Endothelial cell of umbilical vein (primary cell): ENCODE results near the gene CLDND2. TPM values are rescaled to one million over a fixed set of nuclear protein-coding genes. Genes with fewer than 3 reads are reported as not detected.

Experiments used
- BruUV-seq: library from RNA; stranded (reverse); fragments of 400-500 nt; replicated peaks from 2 replicates; lab custom pipeline; 2021; lab: Mats Ljungman, UMichigan
- CTCF ChIA-PET: fragments of 300-600, 350-600 bp; sonication (Branson Sonifier 250); formaldehyde crosslinking; loops from one replicate; lab custom pipeline; 2021; ENCODE audit warnings: antibody characterized with exemption, inconsistent platforms; lab: Charles Lee
- POLR2A ChIA-PET: fragments of 300-600, 350-600 bp; sonication (Branson Sonifier 250); formaldehyde crosslinking; loops from one replicate; lab custom pipeline; 2021; ENCODE audit warnings: antibody characterized with exemption, inconsistent platforms; lab: Charles Lee
- DNase-seq: peaks from one replicate; pipeline ENCODE4 v3.0.0-alpha.2; 2011; ENCODE audit warnings: low read depth, low spot score
- FAIRE-seq: peaks from 2 replicates; lab custom pipeline; 2011; peaks lifted over from hg19 to GRCh38; lab: Jason Lieb, UNC
- H2AFZ ChIP-seq: 2 replicates; pipeline ENCODE4 v1.6.0; 2012; ENCODE audit warnings: low read depth, low read length, control low read depth, inconsistent platforms
- H3K27ac ChIP-seq: 2 replicates; pipeline ENCODE4 v1.5.1; 2011; ENCODE audit warnings: low read depth, mild to moderate bottlenecking, control low read depth, low read length, moderate library complexity; ENCODE audit not compliant: insufficient read depth
- H3K27me3 ChIP-seq, 2 experiments: 2 replicates each; pipeline versions ENCODE4 v1.6.0 to v1.6.1; 2011; ENCODE audit warnings: low read length in 2 of 2, mixed read lengths in 1 of 2; ENCODE audit not compliant: control insufficient read depth in 2 of 2, insufficient read depth in 2 of 2
- H3K36me3 ChIP-seq, 2 experiments: 2 replicates in 1 of 2; 3 replicates in 1 of 2; pipeline ENCODE4 v1.5.1; 2011; ENCODE audit warnings: low read length in 2 of 2, mild to moderate bottlenecking in 1 of 2, moderate library complexity in 1 of 2; ENCODE audit not compliant: control insufficient read depth in 2 of 2, insufficient read depth in 2 of 2; ENCODE audit errors: extremely low read depth in 1 of 2
- H3K4me1 ChIP-seq: 3 replicates; pipeline ENCODE4 v1.5.1; 2011; ENCODE audit warnings: mild to moderate bottlenecking, low read length; ENCODE audit not compliant: control insufficient read depth, insufficient read depth; ENCODE audit errors: extremely low read depth
- H3K4me2 ChIP-seq: 2 replicates; pipeline ENCODE4 v1.6.1; 2011; ENCODE audit warnings: low read length, control low read depth, mixed read lengths; ENCODE audit not compliant: insufficient read depth
- H3K4me3 ChIP-seq, 3 experiments: fragments of 200-600 bp in 1 of 3; sonication (generic), shearing (Covaris generic) in 1 of 3; replicated peaks in 1 of 3; 2 replicates each; pipeline ENCODE4 v1.5.1; 2011 to 2016; ENCODE audit warnings: control low read depth in 3 of 3, low read length in 3 of 3, mild to moderate bottlenecking in 2 of 3, inconsistent platforms in 1 of 3, low read depth in 1 of 3, moderate library complexity in 1 of 3; ENCODE audit not compliant: insufficient read depth in 1 of 3
- H3K79me2 ChIP-seq: 2 replicates; pipeline ENCODE4 v1.6.0; 2012; ENCODE audit warnings: low read length, inconsistent platforms; ENCODE audit not compliant: control insufficient read depth, insufficient read depth
- H3K9ac ChIP-seq: replicated peaks from 2 replicates; pipeline ENCODE3; 2011; ENCODE audit warnings: low read length, control low read depth; ENCODE audit not compliant: insufficient read depth; ENCODE audit errors: extremely low read depth
- H3K9me1 ChIP-seq: replicated peaks from 3 replicates; pipeline ENCODE4 v1.6.0; 2011; ENCODE audit warnings: mild to moderate bottlenecking, low read length; ENCODE audit not compliant: control insufficient read depth, insufficient read depth; ENCODE audit errors: extremely low read depth
- H3K9me3 ChIP-seq: replicated peaks from 2 replicates; pipeline ENCODE4 v1.5.1; 2012; ENCODE audit warnings: low read length, inconsistent platforms; ENCODE audit not compliant: control insufficient read depth, insufficient read depth
- H4K20me1 ChIP-seq: replicated peaks from 2 replicates; pipeline ENCODE3; 2011; ENCODE audit warnings: mild to moderate bottlenecking, low read length; ENCODE audit not compliant: control insufficient read depth, insufficient read depth; ENCODE audit errors: extremely low read depth
- JUN ChIP-seq: IDR thresholded peaks from 2 replicates; pipeline ENCODE4 v1.6.1; 2011; ENCODE audit warnings: borderline replicate concordance, low read depth; ENCODE audit not compliant: insufficient read length, insufficient read depth
- POLR2A ChIP-seq: IDR thresholded peaks from 2 replicates; pipeline ENCODE4 v1.6.1; 2012; ENCODE audit warnings: low read depth, mild to moderate bottlenecking, control low read depth, low read length
- POLR2AphosphoS5 ChIP-seq: IDR thresholded peaks from 2 replicates; pipeline ENCODE4 v1.6.1; 2012; ENCODE audit warnings: low read depth, mild to moderate bottlenecking, control low read depth, low read length, moderate library complexity; ENCODE audit not compliant: insufficient read depth
- dilution Hi-C: fragments of 300-500 bp; cut with MboI; formaldehyde crosslinking; loops from one replicate; pipeline ENCODE4 v1.15.0; 2019; ENCODE audit warnings: low sequenced_read_pairs; ENCODE audit not compliant: extremely low pct_ligation_motif_present
- intact Hi-C: fragments of 100-400 bp; cut with micrococcal nuclease; formaldehyde crosslinking; loops from one replicate; pipeline ENCODE4 v1.10.0; 2022
- polyA plus RNA-seq, 4 experiments: library from polyadenylated mRNA; depleted of rRNA in 3 of 4; stranded (reverse) in 3 of 4; unstranded in 1 of 4; fragments of >200 nt; gene quantifications; 2 replicates each; pipeline versions ENCODE4 v1.2.1 to v1.2.3, GENCODE V29; 2011 to 2012; ENCODE audit warnings: missing spikeins in 1 of 4
- total RNA-seq: library from RNA; stranded (reverse); gene quantifications from 2 replicates; pipeline ENCODE4 v1.2.3, GENCODE V29; 2021
- TF ChIP-seq, protein P1 (sequence below): IDR thresholded peaks from 2 replicates; pipeline ENCODE4 v1.6.1; 2011; ENCODE audit not compliant: insufficient read depth, insufficient read length

The CLDND2 gene
- total and polyA plus RNA-seq, 2 donors (not counting 3 experiments of a cell fraction or from before 2014, with no cell fraction given): 0.97 TPM; not detected in 1

DNA sequence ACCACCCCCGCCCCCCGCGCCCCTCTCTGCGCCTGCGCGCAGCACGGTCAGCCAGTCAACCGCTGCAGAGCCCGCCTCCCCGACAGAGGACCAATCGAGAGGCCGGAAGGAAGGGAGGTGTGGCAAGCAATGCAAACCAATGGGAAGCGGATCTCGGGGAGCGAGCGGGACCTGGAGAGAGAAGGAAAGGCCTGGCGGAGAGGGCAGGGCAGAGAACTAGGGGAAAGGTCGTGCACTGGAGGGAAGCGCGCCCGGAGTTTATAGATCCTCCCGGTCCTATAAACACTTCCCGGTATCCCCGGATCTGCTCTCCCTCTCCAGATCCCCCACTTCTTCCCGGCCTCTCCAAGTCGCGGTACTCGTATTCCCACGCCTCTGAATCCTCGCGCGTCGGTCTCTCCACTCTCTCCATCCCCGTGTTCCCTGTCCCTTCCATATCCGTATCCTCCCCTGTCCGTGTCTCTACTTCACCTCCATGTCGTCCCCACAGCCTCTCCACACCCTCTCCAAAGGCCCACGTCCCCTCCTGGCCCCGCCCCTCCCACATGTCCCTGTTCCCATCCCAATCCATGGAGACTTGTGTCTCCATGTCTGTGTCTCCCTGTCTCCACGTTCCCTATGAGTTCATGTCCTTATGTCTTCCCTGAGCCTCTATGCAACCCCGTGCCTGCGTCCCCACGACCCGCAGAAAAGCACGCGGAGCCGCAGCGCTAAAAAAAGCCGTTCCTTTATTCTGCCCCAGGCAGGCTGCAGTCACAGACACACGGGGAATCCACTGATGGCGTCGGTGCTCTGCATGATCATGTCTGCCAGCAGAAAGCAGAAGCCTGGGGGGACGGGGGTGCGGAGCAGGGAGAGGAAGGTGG lies 2.2 kb downstream of the CLDND2 start:
- ChIA-PET CTCF (interaction anchor here (1.0 to 3.6 kb wide), 3 partner anchors 27 to 295 kb away, joined by 3 to 27 read pairs (median 6); no protein-coding TSS in a partner anchor), POLR2A (interaction anchor here (0.6 to 1.7 kb wide), 3 partner anchors 27 to 290 kb away, joined by 3 to 8 read pairs (median 4); no protein-coding TSS in a partner anchor)
- BruUV-seq: no TSS peak

DNA sequence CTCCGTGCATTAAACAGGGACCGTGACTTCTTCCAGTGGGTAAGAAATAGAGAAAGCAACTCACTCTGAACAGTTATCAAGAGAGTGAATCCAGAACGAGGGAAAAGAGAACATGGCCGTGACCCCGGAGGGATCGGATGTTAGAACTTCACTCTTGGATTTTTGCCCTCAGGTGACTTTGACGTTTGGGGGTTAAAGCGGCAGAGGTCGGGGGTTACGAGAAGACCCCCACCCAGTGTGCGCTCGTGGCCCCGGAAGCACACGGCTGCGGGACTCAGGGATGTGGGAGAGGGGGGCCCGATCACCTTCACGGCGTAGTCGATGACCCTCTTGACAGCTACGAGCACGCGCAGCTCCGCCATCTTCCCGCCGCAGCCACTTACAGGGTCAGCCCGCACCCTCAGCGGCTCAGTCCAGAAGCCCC lies 2.8 kb downstream of the CLDND2 start, which contains the start of gene ETFB:
Gene ETFB (minus strand): TSS at position 424 of the 424 bp plus-strand sequence. CDS start 62 bp downstream, at position 362.
- CTCF ChIA-PET: interaction anchor here (0.9 to 3.6 kb wide), 7 partner anchors 24 to 295 kb away, joined by 3 to 27 read pairs (median 4); partner anchors contain the start of gene VSIG10L
- POLR2A ChIA-PET: interaction anchor here (0.6 to 1.7 kb wide), 3 partner anchors 24 to 291 kb away, joined by 3 to 4 read pairs (median 4); partner anchors contain the start of gene VSIG10L
- FAIRE-seq: no peak

More for the DNA sequence above, 2.2 kb downstream of the CLDND2 start:
- no peaks in the 10 kb centered on the region for H4K20me1 ChIP-seq
- H3K36me3 ChIP-seq: no peaks in the 10 kb centered on the region
- peaks cover 18% of the 10 kb centered on the region for H3K4me1 ChIP-seq
- peak overlapping the region; percentile 89 for H3K9ac ChIP-seq
- no peaks in the 10 kb centered on the region for H3K9me3 ChIP-seq
- peak overlapping the region; percentile 40 to 87 (median 63) for H3K4me3 ChIP-seq
- peak; percentile 98 for FAIRE-seq
- dilution Hi-C loops (no loop called here), intact Hi-C loops (loop anchor here (1.0 to 5.0 kb wide), 6 partner anchors 27 to 323 kb away; partner anchors contain the start of gene CTU1)
- TF ChIP-seq POLR2A (peak; percentile 89), POLR2AphosphoS5 (peak; percentile 42), JUN (no peak)
- no peaks in the 10 kb centered on the region for H3K27me3 ChIP-seq
- peak overlapping the region; percentile 18 for H3K27ac ChIP-seq
- H3K79me2 ChIP-seq: peaks cover 5% of the 10 kb centered on the region
- peak; percentile 97 for DNase-seq
- no peaks in the 10 kb centered on the region for H3K9me1 ChIP-seq
- H3K4me2 ChIP-seq: peak overlapping the region; percentile 75
- H2AFZ ChIP-seq: peak overlapping the region; percentile 23

More for the DNA sequence above, 2.8 kb downstream of the CLDND2 start, which contains the start of gene ETFB:
- Histone ChIP-seq H3K4me3 (peak within 1 kb of the TSS; percentile 74 to 87 (median 87)), H4K20me1 (no peaks in the 10 kb centered on the region), H3K9ac (peak within 1 kb of the TSS; percentile 89), H3K4me1 (peaks cover 18% of the 10 kb centered on the region), H3K27ac (peak within 1 kb of the TSS; percentile 75), H3K27me3 (no peaks in the 10 kb centered on the region), H2AFZ (peak within 1 kb of the TSS; percentile 75), H3K36me3 (no peaks in the 10 kb centered on the region), H3K79me2 (peaks cover 5% of the 10 kb centered on the region), H3K9me1 (no peaks in the 10 kb centered on the region), H3K4me2 (peak within 1 kb of the TSS; percentile 96), H3K9me3 (no peaks in the 10 kb centered on the region)
- dilution Hi-C loops: no loop called here
- TF ChIP-seq, protein P1, sequence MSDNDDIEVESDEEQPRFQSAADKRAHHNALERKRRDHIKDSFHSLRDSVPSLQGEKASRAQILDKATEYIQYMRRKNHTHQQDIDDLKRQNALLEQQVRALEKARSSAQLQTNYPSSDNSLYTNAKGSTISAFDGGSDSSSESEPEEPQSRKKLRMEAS: no peak
- peak; percentile 33 for TF ChIP-seq POLR2AphosphoS5
- DNase-seq: no peak
- intact Hi-C loops: loop anchor here (2.0 to 5.0 kb wide), 2 partner anchors 39 to 257 kb away; partner anchors contain the start of gene CTU1
- TSS peak; percentile 75 for BruUV-seq
